MM.1S (cell line): Measurements from ENCODE around the gene PRPF19.

ENCODE experiments used
- CTCF ChIP-seq: fragments of 300-600 bp; sonication (generic); IDR thresholded peaks from 2 replicates; pipeline ENCODE4 v1.5.1; 2016; ENCODE audit warnings: antibody characterized with exemption, low read length, mixed read lengths
- EZH2 ChIP-seq: fragments of 300-600 bp; sonication (generic); optimal IDR thresholded peaks from 2 replicates; pipeline ENCODE3; 2017; ENCODE audit warnings: low read depth, mild to moderate bottlenecking, antibody characterized with exemption, low read length, mixed read lengths

GRCh38 chr11:60938500-60938899 is 32.1 kb upstream of the PRPF19 start:
- TF ChIP-seq CTCF: no peak
- no peak for TF ChIP-seq EZH2
